ENCODE results near the gene TACC2. TPM values are rescaled to one million over a fixed set of nuclear protein-coding genes. Genes with fewer than 3 reads are reported as not detected.

The TACC2 gene
- total RNA-seq, 1 experiment from 2014 or later = 89.0 TPM

GRCh38 chr10:122040786-122041185, 51.8 kb downstream of the TACC2 start:
- ChIA-PET POLR2A (interaction anchor here (0.5 to 1.5 kb wide), 4 partner anchors 10 to 60 kb away, joined by 3 to 4 read pairs (median 3); no protein-coding TSS in a partner anchor), CTCF (interaction anchor here (0.6 to 2.2 kb wide), 4 partner anchors 11 to 108 kb away, joined by 3 to 10 read pairs (median 4); no protein-coding TSS in a partner anchor)

GRCh38 chr10:122042836-122043235, 53.9 kb downstream of the TACC2 start:
- H3K9me3 Mint-ChIP-seq (ENCODE audit: unreplicated experiment) = no peaks in the 10 kb centered on the region
- CTCF ChIA-PET = interaction anchor here (0.9 to 1.3 kb wide), 2 partner anchors 9 to 22 kb away, joined by 3 to 10 read pairs; no protein-coding TSS in a partner anchor
- intact Hi-C loops (cut with micrococcal nuclease) = no loop called here
- no peak for DNase-seq (ENCODE audit: unreplicated experiment)
- TF ChIP-seq, protein P1, sequence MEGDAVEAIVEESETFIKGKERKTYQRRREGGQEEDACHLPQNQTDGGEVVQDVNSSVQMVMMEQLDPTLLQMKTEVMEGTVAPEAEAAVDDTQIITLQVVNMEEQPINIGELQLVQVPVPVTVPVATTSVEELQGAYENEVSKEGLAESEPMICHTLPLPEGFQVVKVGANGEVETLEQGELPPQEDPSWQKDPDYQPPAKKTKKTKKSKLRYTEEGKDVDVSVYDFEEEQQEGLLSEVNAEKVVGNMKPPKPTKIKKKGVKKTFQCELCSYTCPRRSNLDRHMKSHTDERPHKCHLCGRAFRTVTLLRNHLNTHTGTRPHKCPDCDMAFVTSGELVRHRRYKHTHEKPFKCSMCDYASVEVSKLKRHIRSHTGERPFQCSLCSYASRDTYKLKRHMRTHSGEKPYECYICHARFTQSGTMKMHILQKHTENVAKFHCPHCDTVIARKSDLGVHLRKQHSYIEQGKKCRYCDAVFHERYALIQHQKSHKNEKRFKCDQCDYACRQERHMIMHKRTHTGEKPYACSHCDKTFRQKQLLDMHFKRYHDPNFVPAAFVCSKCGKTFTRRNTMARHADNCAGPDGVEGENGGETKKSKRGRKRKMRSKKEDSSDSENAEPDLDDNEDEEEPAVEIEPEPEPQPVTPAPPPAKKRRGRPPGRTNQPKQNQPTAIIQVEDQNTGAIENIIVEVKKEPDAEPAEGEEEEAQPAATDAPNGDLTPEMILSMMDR (IDR thresholded peaks at IDR 0.05; ENCODE audit: unreplicated experiment) = no peak
- H3K27me3 Mint-ChIP-seq (ENCODE audit: insufficient read depth, unreplicated experiment) = no peaks in the 10 kb centered on the region
- H3K4me1 Mint-ChIP-seq (ENCODE audit: insufficient read depth, unreplicated experiment) = no peaks in the 10 kb centered on the region
- H3K27ac Mint-ChIP-seq (ENCODE audit: low read depth, unreplicated experiment) = no peak overlapping the region
- H3K4me3 Mint-ChIP-seq (ENCODE audit: unreplicated experiment) = no peak overlapping the region
- no peaks in the 10 kb centered on the region for H3K36me3 Mint-ChIP-seq (ENCODE audit: insufficient read depth, unreplicated experiment)
- POLR2A ChIA-PET = interaction anchor here (1.2 kb wide), 1 partner anchor 68 kb away, joined by 3 read pairs; the partner anchor contains the start of gene NSMCE4A
- BruUV-seq (replicated peaks) = no TSS peak

More at GRCh38 chr10:122040786-122041185, 51.8 kb downstream of the TACC2 start:
- H3K4me1 Mint-ChIP-seq (ENCODE audit: insufficient read depth, unreplicated experiment) = no peaks in the 10 kb centered on the region
- no peak overlapping the region for H3K27ac Mint-ChIP-seq (ENCODE audit: low read depth, unreplicated experiment)
- H3K36me3 Mint-ChIP-seq (ENCODE audit: insufficient read depth, unreplicated experiment) = no peaks in the 10 kb centered on the region
- H3K27me3 Mint-ChIP-seq (ENCODE audit: insufficient read depth, unreplicated experiment) = no peaks in the 10 kb centered on the region
- intact Hi-C loops (cut with micrococcal nuclease) = no loop called here
- TF ChIP-seq, protein P1 (IDR thresholded peaks at IDR 0.05; ENCODE audit: unreplicated experiment) = no peak
- no peak overlapping the region for H3K4me3 Mint-ChIP-seq (ENCODE audit: unreplicated experiment)
- no TSS peak for BruUV-seq (replicated peaks)
- no peak for DNase-seq (ENCODE audit: unreplicated experiment)
- no peaks in the 10 kb centered on the region for H3K9me3 Mint-ChIP-seq (ENCODE audit: unreplicated experiment)

- ChIA-PET CTCF (interaction anchor here (0.6 to 1.9 kb wide), 2 partner anchors 10 to 267 kb away, joined by 4 to 6 read pairs; no protein-coding TSS in a partner anchor), POLR2A (interaction anchor here (0.8 to 2.4 kb wide), 4 partner anchors 11 to 69 kb away, joined by 3 to 5 read pairs (median 3); no protein-coding TSS in a partner anchor)
- H3K27ac Mint-ChIP-seq (ENCODE audit: low read depth, unreplicated experiment) = peak overlapping the region; percentile 9
- no peaks in the 10 kb centered on the region for H3K36me3 Mint-ChIP-seq (ENCODE audit: insufficient read depth, unreplicated experiment)
- no peaks in the 10 kb centered on the region for H3K9me3 Mint-ChIP-seq (ENCODE audit: unreplicated experiment)
- intact Hi-C loops (cut with micrococcal nuclease) = no loop called here
- no TSS peak for BruUV-seq (replicated peaks)
- no peaks in the 10 kb centered on the region for H3K4me1 Mint-ChIP-seq (ENCODE audit: insufficient read depth, unreplicated experiment)
- H3K4me3 Mint-ChIP-seq (ENCODE audit: unreplicated experiment) = no peak overlapping the region
- no peaks in the 10 kb centered on the region for H3K27me3 Mint-ChIP-seq (ENCODE audit: insufficient read depth, unreplicated experiment)
- no peak for DNase-seq (ENCODE audit: unreplicated experiment)
- TF ChIP-seq, protein P1 (IDR thresholded peaks at IDR 0.05; ENCODE audit: unreplicated experiment) = no peak
Observed at GRCh38 chr10:122044045-122044661, 55.2 kb downstream of the TACC2 start.

- H3K27ac Mint-ChIP-seq (ENCODE audit: low read depth, unreplicated experiment) = peak overlapping the region; percentile 9
- TF ChIP-seq, protein P1 (IDR thresholded peaks at IDR 0.05; ENCODE audit: unreplicated experiment) = no peak
- ChIA-PET CTCF (interaction anchor here (0.6 to 1.9 kb wide), 2 partner anchors 10 to 267 kb away, joined by 4 to 6 read pairs; no protein-coding TSS in a partner anchor), POLR2A (interaction anchor here (0.8 to 2.4 kb wide), 5 partner anchors 11 to 68 kb away, joined by 3 to 7 read pairs (median 3); no protein-coding TSS in a partner anchor)
- H3K4me3 Mint-ChIP-seq (ENCODE audit: unreplicated experiment) = no peak overlapping the region
- BruUV-seq (replicated peaks) = no TSS peak
- intact Hi-C loops (cut with micrococcal nuclease) = no loop called here
- H3K4me1 Mint-ChIP-seq (ENCODE audit: insufficient read depth, unreplicated experiment) = no peaks in the 10 kb centered on the region
- DNase-seq (ENCODE audit: unreplicated experiment) = no peak
- H3K9me3 Mint-ChIP-seq (ENCODE audit: unreplicated experiment) = no peaks in the 10 kb centered on the region
- H3K27me3 Mint-ChIP-seq (ENCODE audit: insufficient read depth, unreplicated experiment) = no peaks in the 10 kb centered on the region
- H3K36me3 Mint-ChIP-seq (ENCODE audit: insufficient read depth, unreplicated experiment) = no peaks in the 10 kb centered on the region
Observed at GRCh38 chr10:122044713-122045112, 55.8 kb downstream of the TACC2 start.

All from MCF 10A (cell line).